Ishikawa (cell line): ENCODE results near the gene BFSP1.

ENCODE experiments used
- CEBPB ChIP-seq: IDR thresholded peaks from 2 replicates; pipeline ENCODE4 v1.6.1; 2012
- EGR1 ChIP-seq: IDR thresholded peaks from 2 replicates; pipeline ENCODE4 v1.6.1; 2012
- EP300 ChIP-seq: IDR thresholded peaks from 2 replicates; pipeline ENCODE4 v1.6.1; 2012; ENCODE audit warnings: borderline replicate concordance
- FOXM1 ChIP-seq: IDR thresholded peaks from 2 replicates; pipeline ENCODE4 v1.6.1; 2012; ENCODE audit warnings: low read depth, borderline replicate concordance
- NFIC ChIP-seq: IDR thresholded peaks from 2 replicates; pipeline ENCODE4 v1.6.1; 2012
- YY1 ChIP-seq: IDR thresholded peaks from 2 replicates; pipeline ENCODE4 v1.6.1; 2012; ENCODE audit warnings: low read depth

- TF ChIP-seq NFIC (no peak), YY1 (no peak), EGR1 (no peak), CEBPB (no peak), EP300 (no peak), FOXM1 (no peak)
Observed at GRCh38 chr20:17460119-17460518, 71.1 kb downstream of the BFSP1 start.
